Measurements from ENCODE around the gene MASP2.

The MASP2 gene

DNA sequence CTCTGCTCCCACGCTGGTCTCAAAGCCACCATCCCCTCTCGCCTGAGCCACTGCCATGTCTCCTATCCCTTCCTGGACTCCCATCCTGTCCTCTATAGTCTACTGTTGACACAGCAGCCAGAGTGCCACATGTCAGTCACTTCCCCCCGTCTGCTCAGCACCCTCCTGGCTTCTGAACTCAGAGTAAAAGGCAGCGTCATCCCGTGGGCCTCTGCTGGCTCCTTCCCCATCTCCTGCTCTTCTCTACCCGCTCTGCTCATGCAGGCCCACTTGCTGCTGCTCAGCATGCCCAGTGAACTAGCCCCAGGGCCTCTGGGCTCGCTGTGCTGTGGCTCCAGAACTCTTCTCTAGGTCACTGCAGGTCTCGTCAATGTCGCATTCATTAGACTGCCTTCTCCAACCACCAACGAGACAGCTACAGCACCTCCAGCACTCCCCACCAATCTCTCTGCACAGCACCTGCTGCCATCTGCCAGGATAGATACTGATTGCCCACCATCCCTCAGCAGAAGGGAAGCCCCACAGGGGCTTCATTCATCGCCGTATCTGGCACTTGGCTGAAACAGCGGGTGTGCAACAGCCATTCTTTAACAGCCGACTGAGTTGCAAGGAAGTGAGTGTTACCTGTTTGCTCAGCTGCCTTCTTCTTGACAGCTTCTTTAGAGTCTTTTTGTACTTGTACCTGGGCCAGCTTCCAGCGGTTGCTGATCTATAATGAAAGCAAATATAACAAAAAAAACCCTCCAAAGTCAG is 24.6 kb upstream of the MASP2 start:
- DNase-seq (ENCODE audit: low spot score), result no peak
- TF ChIP-seq, protein P1, sequence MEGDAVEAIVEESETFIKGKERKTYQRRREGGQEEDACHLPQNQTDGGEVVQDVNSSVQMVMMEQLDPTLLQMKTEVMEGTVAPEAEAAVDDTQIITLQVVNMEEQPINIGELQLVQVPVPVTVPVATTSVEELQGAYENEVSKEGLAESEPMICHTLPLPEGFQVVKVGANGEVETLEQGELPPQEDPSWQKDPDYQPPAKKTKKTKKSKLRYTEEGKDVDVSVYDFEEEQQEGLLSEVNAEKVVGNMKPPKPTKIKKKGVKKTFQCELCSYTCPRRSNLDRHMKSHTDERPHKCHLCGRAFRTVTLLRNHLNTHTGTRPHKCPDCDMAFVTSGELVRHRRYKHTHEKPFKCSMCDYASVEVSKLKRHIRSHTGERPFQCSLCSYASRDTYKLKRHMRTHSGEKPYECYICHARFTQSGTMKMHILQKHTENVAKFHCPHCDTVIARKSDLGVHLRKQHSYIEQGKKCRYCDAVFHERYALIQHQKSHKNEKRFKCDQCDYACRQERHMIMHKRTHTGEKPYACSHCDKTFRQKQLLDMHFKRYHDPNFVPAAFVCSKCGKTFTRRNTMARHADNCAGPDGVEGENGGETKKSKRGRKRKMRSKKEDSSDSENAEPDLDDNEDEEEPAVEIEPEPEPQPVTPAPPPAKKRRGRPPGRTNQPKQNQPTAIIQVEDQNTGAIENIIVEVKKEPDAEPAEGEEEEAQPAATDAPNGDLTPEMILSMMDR (conservative IDR thresholded peaks at IDR 0.05; ENCODE audit: low read depth), result no peak
- H3K27ac ChIP-seq, result peak overlapping the region; percentile 5
- CTCF ChIA-PET, result interaction anchor here (0.7 kb wide), 1 partner anchor 36 kb away, joined by 5 read pairs; no protein-coding TSS in a partner anchor
- POLR2A ChIA-PET (ENCODE audit: low non-redundant PET), result no interaction called here

DNA sequence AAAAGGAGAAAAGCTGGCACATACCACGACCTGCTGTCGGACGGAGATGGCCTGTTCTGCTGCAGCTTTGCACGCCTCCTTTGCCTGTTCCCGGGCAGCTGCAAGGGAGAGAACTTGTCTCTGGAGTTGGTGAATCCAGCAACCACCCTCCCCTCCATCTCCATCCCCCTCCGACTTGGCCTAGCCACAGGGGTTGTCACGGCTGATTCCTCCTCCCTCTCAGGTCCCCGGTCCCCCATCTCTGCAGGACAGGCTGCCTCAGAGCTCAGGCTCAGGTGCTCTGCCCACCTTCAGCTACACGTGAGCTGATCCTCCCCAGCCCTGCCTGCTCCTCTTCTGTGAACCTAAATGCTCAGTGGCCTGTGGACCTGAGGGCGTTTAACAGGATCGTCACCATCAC is 23.8 kb upstream of the MASP2 start:
- ChIA-PET POLR2A (ENCODE audit: low non-redundant PET) (no interaction called here), CTCF (interaction anchor here (0.6 kb wide), 2 partner anchors 32 to 572 kb away, joined by 4 read pairs; no protein-coding TSS in a partner anchor)
- DNase-seq (ENCODE audit: low spot score), result no peak
- H3K27ac ChIP-seq, result peak overlapping the region; percentile 5; the same call in 1 of the 2 replicates
- TF ChIP-seq, protein P1 (conservative IDR thresholded peaks at IDR 0.05; ENCODE audit: low read depth), result no peak

DNA sequence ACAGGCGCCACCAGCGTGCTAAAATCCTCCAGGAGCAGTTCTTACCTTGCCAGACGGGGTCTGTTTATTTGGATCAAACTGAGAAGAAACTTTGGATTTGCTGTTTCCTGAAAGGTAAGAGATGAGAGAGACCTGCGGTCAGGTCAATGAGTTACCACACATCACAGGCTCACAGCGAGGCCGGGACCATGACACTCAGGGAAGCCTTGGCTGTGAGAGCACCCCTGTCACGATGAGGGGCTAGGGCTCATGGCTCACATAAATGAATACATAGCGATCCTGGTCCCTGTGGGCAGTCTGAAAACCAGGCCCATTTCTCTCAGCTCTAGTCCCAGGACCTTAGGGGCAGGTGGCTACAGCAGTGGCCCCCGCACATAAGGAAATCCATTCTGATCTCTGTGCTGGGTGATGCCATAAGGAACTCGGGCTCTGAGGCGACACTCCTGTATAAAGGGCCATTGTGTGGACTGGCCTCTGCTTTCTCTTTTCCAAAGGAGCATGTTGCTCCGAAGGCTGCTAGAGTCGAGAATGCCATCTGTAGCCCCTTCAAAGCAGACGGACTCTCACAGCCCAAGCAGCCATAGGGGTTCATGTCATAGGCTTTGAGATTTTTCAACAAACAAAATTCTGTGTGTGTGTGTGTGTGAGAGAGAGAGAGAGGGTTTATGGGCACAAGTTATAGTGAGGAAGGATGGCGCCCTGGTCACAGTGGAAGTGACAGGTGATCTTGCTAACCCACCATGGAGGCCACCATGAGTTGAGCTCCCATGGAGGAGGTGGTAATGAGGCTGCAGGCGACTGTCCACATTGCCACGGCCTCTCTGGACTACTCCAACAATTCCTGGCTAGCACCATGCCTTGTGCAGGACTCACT is 21.8 kb upstream of the MASP2 start:
- no peak for DNase-seq (ENCODE audit: low spot score)
- ChIA-PET CTCF (no interaction called here), POLR2A (ENCODE audit: low non-redundant PET) (no interaction called here)
- H3K27ac ChIP-seq, result no peak overlapping the region
- TF ChIP-seq, protein P1 (conservative IDR thresholded peaks at IDR 0.05; ENCODE audit: low read depth), result no peak

DNA sequence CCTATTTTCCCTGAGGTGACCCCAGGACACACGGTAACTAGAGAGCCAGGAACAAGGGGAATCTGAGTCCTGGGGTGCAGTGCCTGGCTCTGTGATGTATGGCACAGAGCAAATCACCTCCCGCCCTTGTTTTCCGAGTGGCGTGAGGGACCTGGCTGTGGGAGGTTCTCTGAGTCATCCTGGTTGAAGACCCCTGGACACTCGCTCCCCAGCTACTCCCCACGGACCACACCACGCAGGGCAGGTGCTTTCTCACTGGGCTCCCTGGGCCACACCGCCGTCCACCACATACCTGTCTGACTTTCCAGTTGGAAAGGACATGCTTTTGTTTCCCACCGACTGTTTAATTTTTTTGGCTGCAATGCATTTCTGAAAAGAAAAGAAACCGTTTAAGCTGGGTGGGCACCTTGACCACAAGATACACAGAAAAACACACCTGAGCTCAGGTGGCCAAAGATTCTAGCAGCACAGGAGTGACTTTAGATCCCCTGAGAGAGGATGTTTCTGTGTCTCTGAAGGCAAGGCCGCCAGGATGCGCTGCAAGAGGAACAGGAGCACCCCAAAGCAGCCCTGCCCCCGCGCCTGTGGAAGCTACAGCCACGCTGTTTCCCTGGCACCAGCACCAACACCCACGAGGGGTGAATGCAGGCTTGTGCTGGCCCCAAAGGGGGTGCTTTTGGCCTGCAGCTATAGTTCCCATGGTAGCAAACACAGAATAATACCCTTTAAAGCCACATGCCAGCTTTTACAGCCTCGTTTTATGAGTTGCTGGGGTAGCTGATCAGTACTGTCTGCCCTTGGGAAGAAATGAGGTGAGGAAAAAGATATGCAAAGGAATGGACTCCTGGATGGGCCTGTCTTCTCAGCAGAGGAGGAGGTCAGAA is 20.9 kb upstream of the MASP2 start:
- POLR2A ChIA-PET (ENCODE audit: low non-redundant PET), result no interaction called here
- CTCF ChIA-PET, result interaction anchor here (0.7 kb wide), 1 partner anchor 11 kb away, joined by 3 read pairs; no protein-coding TSS in a partner anchor
- TF ChIP-seq, protein P1 (conservative IDR thresholded peaks at IDR 0.05; ENCODE audit: low read depth), result no peak
- H3K27ac ChIP-seq, result no peak overlapping the region
- no peak for DNase-seq (ENCODE audit: low spot score)

DNA sequence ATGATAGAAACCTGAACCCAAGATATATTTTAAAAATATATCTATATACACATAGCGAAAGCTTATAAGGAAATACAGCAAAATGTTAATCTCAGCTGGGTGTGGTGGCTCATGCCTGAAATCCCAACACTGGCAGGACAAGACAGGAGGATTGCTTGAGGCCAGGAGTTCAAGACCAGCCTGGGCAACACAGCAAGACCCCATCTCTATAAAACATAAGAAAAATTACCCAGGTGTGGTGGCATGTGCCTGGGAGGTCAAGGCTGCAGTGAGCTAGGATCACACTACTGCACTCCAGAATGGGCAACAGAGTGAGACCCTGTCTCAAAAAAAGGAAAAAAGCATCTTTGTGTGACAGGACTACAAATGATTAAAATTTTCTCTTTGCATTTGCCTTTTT is 18.8 kb upstream of the MASP2 start:
- peak overlapping the region; percentile 6; the same call in 1 of the 2 replicates for H3K27ac ChIP-seq
- ChIA-PET CTCF (interaction anchor here (0.6 to 0.8 kb wide), 3 partner anchors 28 to 97 kb away, joined by 3 to 4 read pairs (median 3); no protein-coding TSS in a partner anchor), POLR2A (ENCODE audit: low non-redundant PET) (no interaction called here)
- TF ChIP-seq, protein P1 (conservative IDR thresholded peaks at IDR 0.05; ENCODE audit: low read depth), result no peak
- no peak for DNase-seq (ENCODE audit: low spot score)
